PFSK-1 (cell line): ENCODE measurements around the gene ALG6.

Experiments used
- FOXP2 ChIP-seq: optimal IDR thresholded peaks from 2 replicates; pipeline ENCODE3; 2011; ENCODE audit warnings: borderline replicate concordance, control low read depth, inconsistent platforms; ENCODE audit not compliant: insufficient read depth; ENCODE audit errors: extremely low read length, extremely low read depth
- POLR2AphosphoS5 ChIP-seq: IDR thresholded peaks from 2 replicates; pipeline ENCODE4 v1.6.1; 2012; ENCODE audit warnings: low read depth, mild to moderate bottlenecking, control low read depth, low read length, moderate library complexity
- REST ChIP-seq, 2 experiments: IDR thresholded peaks; 2 replicates each; pipeline versions ENCODE4 v1.6.1 to v1.8.0; 2011 to 2012; ENCODE audit warnings: low read depth in 2 of 2, low read length in 2 of 2, control low read depth in 1 of 2, inconsistent platforms in 1 of 2, mild to moderate bottlenecking in 1 of 2, moderate library complexity in 1 of 2; ENCODE audit not compliant: insufficient read depth in 1 of 2
- SIN3A ChIP-seq: IDR thresholded peaks from 2 replicates; pipeline ENCODE4 v1.6.1; 2012; ENCODE audit warnings: mild to moderate bottlenecking, low read length, moderate library complexity, borderline replicate concordance; ENCODE audit not compliant: insufficient read depth
- TAF1 ChIP-seq: IDR thresholded peaks from 2 replicates; pipeline ENCODE4 v1.6.1; 2012; ENCODE audit warnings: low read length, control low read depth, borderline replicate concordance; ENCODE audit not compliant: insufficient read depth

ALG6 gene

GRCh38 chr1:63330331-63330916, 37.0 kb upstream of the ALG6 start:
- TF ChIP-seq FOXP2 (no peak), TAF1 (no peak), SIN3A (no peak)

GRCh38 chr1:63342402-63342801, 25.0 kb upstream of the ALG6 start:
- TF ChIP-seq REST (IDR thresholded peaks at IDR 0.05; ENCODE audit: insufficient read depth in 1 of 2, low read depth in 2 of 2, low read length in 2 of 2) (no peak), TAF1 (no peak), FOXP2 (no peak), SIN3A (no peak), POLR2AphosphoS5 (no peak)

GRCh38 chr1:63343922-63344321, 23.5 kb upstream of the ALG6 start:
- TF ChIP-seq REST (IDR thresholded peaks at IDR 0.05; ENCODE audit: insufficient read depth in 1 of 2, low read depth in 2 of 2, low read length in 2 of 2) (no peak), FOXP2 (no peak), TAF1 (no peak), SIN3A (no peak)

- TF ChIP-seq SIN3A, result no peak
Measured at GRCh38 chr1:63350320-63350719, 17.1 kb upstream of the ALG6 start.

- no peak for TF ChIP-seq REST (IDR thresholded peaks at IDR 0.05; ENCODE audit: insufficient read depth in 1 of 2, low read depth in 2 of 2, low read length in 2 of 2)
- no peak for TF ChIP-seq SIN3A
- TF ChIP-seq FOXP2, result no peak
- TF ChIP-seq TAF1, result no peak
- TF ChIP-seq POLR2AphosphoS5, result no peak
Measured at GRCh38 chr1:63352736-63353135, 14.7 kb upstream of the ALG6 start.

GRCh38 chr1:63359561-63359960, 7.9 kb upstream of the ALG6 start:
- TF ChIP-seq SIN3A (no peak), REST (IDR thresholded peaks at IDR 0.05; ENCODE audit: insufficient read depth in 1 of 2, low read depth in 2 of 2, low read length in 2 of 2) (no peak), POLR2AphosphoS5 (no peak), TAF1 (no peak), FOXP2 (no peak)
